Activated T-cell treated with anti-CD3 and anti-CD28 coated beads, Interleukin-2, amount 50 U/mL, for 24 hours (primary cell): ENCODE data around the gene MARVELD2.
"Not testable (repeated sequence)": the region's sequence is repeated elsewhere in the genome, so short reads cannot be mapped to it uniquely, and the experiment has no call there.

ENCODE experiments used
- DNase-seq: peaks from one replicate; pipeline ENCODE4 v3.0.0-alpha.2; 2020
- H3K27ac Mint-ChIP-seq: 2 replicates; pipeline ENCODE4 v1.8.0; 2020; ENCODE audit warnings: mild to moderate bottlenecking, mixed read lengths
- H3K27me3 Mint-ChIP-seq: 2 replicates; pipeline ENCODE4 v1.8.0; 2020; ENCODE audit warnings: mixed read lengths
- H3K36me3 Mint-ChIP-seq: 2 replicates; pipeline ENCODE4 v1.8.0; 2020; ENCODE audit warnings: low read depth, mixed read lengths
- H3K4me1 Mint-ChIP-seq: 2 replicates; pipeline ENCODE4 v1.8.0; 2020; ENCODE audit warnings: low read depth, mixed read lengths
- H3K4me3 Mint-ChIP-seq: 2 replicates; pipeline ENCODE4 v1.8.0; 2020; ENCODE audit warnings: mild to moderate bottlenecking, moderate library complexity, mixed read lengths
- H3K9me3 Mint-ChIP-seq: 2 replicates; pipeline ENCODE4 v1.8.0; 2020; ENCODE audit warnings: mixed read lengths

Gene MARVELD2

GRCh38 chr5:69467442-69468225 is 52.7 kb downstream of the MARVELD2 start:
- no peak overlapping the region for H3K4me3 Mint-ChIP-seq
- H3K36me3 Mint-ChIP-seq: no peaks in the 10 kb centered on the region
- H3K27me3 Mint-ChIP-seq: no peaks in the 10 kb centered on the region
- DNase-seq: no peak
- H3K27ac Mint-ChIP-seq: no peak overlapping the region
- no peaks in the 10 kb centered on the region for H3K4me1 Mint-ChIP-seq
- no peaks in the 10 kb centered on the region for H3K9me3 Mint-ChIP-seq

- no peaks in the 10 kb centered on the region for H3K27me3 Mint-ChIP-seq
- no peak overlapping the region for H3K27ac Mint-ChIP-seq
- DNase-seq: no peak
- no peaks in the 10 kb centered on the region for H3K4me1 Mint-ChIP-seq
- no peaks in the 10 kb centered on the region for H3K36me3 Mint-ChIP-seq
- no peaks in the 10 kb centered on the region for H3K9me3 Mint-ChIP-seq
- H3K4me3 Mint-ChIP-seq: no peak overlapping the region
Observed at GRCh38 chr5:69468631-69469030, 53.7 kb downstream of the MARVELD2 start.

DNA sequence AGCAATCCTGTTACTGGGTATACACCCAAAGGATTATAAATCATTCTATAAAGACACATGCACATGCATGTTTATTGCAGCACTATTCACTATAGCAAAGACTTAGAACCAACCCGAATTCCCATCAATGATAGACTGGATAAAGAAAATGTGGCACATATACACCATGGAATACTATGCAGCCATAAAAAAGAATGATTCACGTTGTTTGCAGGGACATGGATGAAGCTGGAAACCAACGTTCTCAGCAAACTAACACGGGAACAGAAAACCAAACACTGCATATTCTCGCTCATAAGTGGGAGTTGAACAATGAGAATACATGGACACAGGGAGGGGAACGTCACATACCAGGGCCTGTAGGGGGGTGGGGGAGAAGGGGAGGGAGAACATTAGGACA is 56.6 kb downstream of the MARVELD2 start:
- H3K27ac Mint-ChIP-seq, DNase-seq, H3K27me3 Mint-ChIP-seq, H3K4me1 Mint-ChIP-seq, H3K9me3 Mint-ChIP-seq, H3K36me3 Mint-ChIP-seq, H3K4me3 Mint-ChIP-seq: not testable (repeated sequence)

GRCh38 chr5:69472535-69473143 is 57.7 kb downstream of the MARVELD2 start:
- not testable (repeated sequence) for H3K36me3 Mint-ChIP-seq, H3K9me3 Mint-ChIP-seq, DNase-seq, H3K27me3 Mint-ChIP-seq, H3K4me1 Mint-ChIP-seq, H3K4me3 Mint-ChIP-seq, H3K27ac Mint-ChIP-seq

DNA sequence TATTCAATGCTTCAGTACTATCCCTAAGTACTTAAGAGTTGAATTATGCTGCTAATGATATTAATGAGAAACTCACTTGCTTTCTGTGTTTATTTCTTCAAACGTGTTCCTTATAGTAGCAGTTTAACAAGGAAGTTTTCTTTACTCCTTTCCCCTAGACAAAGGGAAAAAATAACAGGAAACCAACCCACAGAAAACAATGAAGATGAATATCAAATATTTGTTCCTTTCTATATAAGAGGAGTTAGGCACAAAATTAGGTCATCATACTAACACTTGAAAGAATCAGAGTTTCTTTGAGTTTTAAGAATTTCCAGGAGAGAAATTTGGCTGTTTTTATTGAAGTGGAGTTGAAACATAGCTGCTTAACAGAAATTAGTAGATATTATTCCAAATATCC is 62.3 kb downstream of the MARVELD2 start:
- Mint-ChIP-seq H3K36me3 (no peaks in the 10 kb centered on the region), H3K4me1 (no peaks in the 10 kb centered on the region), H3K9me3 (no peaks in the 10 kb centered on the region), H3K4me3 (no peak overlapping the region), H3K27me3 (peaks cover 3% of the 10 kb centered on the region), H3K27ac (no peak overlapping the region)
- DNase-seq: no peak

DNA sequence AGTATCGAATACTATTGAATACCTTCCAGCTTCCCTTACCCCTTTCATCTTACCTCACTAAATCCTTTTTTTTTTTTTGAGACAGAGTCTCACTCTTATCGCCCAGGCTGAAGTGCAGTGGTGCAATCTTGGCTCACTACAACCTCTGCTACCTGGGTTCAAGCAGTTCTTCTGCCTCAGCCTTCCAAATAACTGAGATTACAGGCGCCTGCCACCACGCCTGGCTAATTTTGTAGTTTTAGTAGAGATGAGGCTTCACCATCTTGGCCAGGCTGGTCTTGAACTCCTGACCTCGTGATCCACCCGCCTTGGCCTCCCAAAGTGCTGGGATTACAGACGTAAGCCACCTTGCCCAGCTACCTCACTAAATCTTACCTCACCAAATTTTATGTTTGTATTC is 63.4 kb downstream of the MARVELD2 start:
- H3K36me3 Mint-ChIP-seq, H3K4me1 Mint-ChIP-seq, DNase-seq, H3K9me3 Mint-ChIP-seq, H3K27ac Mint-ChIP-seq, H3K4me3 Mint-ChIP-seq: not testable (repeated sequence)
- peaks cover 10% of the 10 kb centered on the region for H3K27me3 Mint-ChIP-seq

GRCh38 chr5:69484891-69485290 is 70.0 kb downstream of the MARVELD2 start:
- no peaks in the 10 kb centered on the region for H3K36me3 Mint-ChIP-seq
- no peaks in the 10 kb centered on the region for H3K4me1 Mint-ChIP-seq
- peaks cover 20% of the 10 kb centered on the region for H3K27me3 Mint-ChIP-seq
- H3K27ac Mint-ChIP-seq: no peak overlapping the region
- H3K9me3 Mint-ChIP-seq: no peaks in the 10 kb centered on the region
- no peak for DNase-seq
- no peak overlapping the region for H3K4me3 Mint-ChIP-seq

- Mint-ChIP-seq H3K36me3 (no peaks in the 10 kb centered on the region), H3K27me3 (peaks cover 23% of the 10 kb centered on the region), H3K27ac (no peak overlapping the region), H3K9me3 (no peaks in the 10 kb centered on the region), H3K4me1 (no peaks in the 10 kb centered on the region), H3K4me3 (no peak overlapping the region)
- no peak for DNase-seq
Observed at GRCh38 chr5:69485471-69485870, 70.6 kb downstream of the MARVELD2 start.

GRCh38 chr5:69489246-69489645 is 74.3 kb downstream of the MARVELD2 start:
- Mint-ChIP-seq H3K9me3 (no peaks in the 10 kb centered on the region), H3K4me1 (peaks cover 14% of the 10 kb centered on the region), H3K27ac (no peak overlapping the region), H3K36me3 (no peaks in the 10 kb centered on the region), H3K27me3 (peaks cover 46% of the 10 kb centered on the region), H3K4me3 (no peak overlapping the region)
- DNase-seq: no peak

DNA sequence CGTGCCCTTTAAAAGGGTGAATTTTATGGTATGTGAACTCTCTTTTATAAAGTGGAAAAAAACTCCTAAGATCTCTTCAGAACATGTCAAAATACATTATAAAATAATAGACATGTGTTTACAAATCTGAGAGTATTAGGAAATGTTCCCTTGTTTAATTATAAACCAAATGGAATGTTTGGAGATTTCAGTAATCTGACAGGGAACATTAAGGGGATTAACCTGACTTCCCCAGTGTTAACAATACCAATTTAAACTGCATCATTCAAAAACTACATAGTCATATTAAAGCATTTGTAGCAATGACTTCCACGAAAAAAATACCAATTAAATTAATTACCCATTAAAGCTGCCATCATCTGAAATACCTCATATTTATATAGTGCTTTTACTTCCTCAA is 76.1 kb downstream of the MARVELD2 start:
- Mint-ChIP-seq H3K4me1 (peaks cover 14% of the 10 kb centered on the region), H3K27ac (no peak overlapping the region), H3K9me3 (no peaks in the 10 kb centered on the region), H3K27me3 (peaks cover 57% of the 10 kb centered on the region), H3K36me3 (no peaks in the 10 kb centered on the region), H3K4me3 (no peak overlapping the region)
- DNase-seq: no peak

DNA sequence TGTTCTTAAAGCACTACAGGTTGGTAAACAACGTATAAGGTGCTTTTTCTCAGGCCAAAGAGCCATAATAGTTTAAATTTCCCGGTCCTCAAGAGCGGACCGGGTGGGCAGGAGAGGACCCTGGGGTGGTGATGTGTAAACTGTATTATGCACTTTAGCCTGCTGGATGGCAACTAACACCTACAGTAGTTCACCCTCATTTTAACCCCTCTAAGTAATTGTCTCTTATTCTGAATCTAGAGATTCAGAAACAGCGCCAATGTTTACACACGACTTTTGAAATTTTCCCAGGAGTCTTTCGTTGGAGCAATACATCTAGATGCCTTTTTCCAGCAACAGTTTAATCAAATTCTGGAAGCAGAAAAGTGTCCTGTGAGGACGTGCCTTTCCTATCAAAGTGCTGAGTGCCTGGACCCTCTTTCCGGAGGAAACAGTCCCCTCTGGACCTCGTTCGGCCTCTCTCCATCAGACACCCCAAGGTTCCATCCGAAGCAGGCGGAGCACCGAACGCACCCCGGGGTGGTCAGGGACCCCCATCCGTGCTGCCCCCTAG is 77.0 kb downstream of the MARVELD2 start:
- H3K36me3 Mint-ChIP-seq: no peaks in the 10 kb centered on the region
- peaks cover 61% of the 10 kb centered on the region for H3K27me3 Mint-ChIP-seq
- no peak overlapping the region for H3K27ac Mint-ChIP-seq
- H3K4me1 Mint-ChIP-seq: peaks cover 14% of the 10 kb centered on the region
- H3K4me3 Mint-ChIP-seq: peak overlapping the region; percentile 75
- H3K9me3 Mint-ChIP-seq: no peaks in the 10 kb centered on the region
- no peak for DNase-seq

- H3K4me3 Mint-ChIP-seq: peak within 1 kb of the TSS; percentile 75
- no peaks in the 10 kb centered on the region for H3K36me3 Mint-ChIP-seq
- H3K4me1 Mint-ChIP-seq: peaks cover 14% of the 10 kb centered on the region
- peak; percentile 53 for DNase-seq
- H3K9me3 Mint-ChIP-seq: no peaks in the 10 kb centered on the region
- H3K27ac Mint-ChIP-seq: no peak within 1 kb of the TSS
- peaks cover 66% of the 10 kb centered on the region for H3K27me3 Mint-ChIP-seq
Observed at GRCh38 chr5:69492391-69492922, 77.5 kb downstream of the MARVELD2 start, which contains the start of gene OCLN. TSS of gene OCLN (plus strand) at chr5:69492790. CDS start at chr5:69504245, 11,455 bp downstream.

DNA sequence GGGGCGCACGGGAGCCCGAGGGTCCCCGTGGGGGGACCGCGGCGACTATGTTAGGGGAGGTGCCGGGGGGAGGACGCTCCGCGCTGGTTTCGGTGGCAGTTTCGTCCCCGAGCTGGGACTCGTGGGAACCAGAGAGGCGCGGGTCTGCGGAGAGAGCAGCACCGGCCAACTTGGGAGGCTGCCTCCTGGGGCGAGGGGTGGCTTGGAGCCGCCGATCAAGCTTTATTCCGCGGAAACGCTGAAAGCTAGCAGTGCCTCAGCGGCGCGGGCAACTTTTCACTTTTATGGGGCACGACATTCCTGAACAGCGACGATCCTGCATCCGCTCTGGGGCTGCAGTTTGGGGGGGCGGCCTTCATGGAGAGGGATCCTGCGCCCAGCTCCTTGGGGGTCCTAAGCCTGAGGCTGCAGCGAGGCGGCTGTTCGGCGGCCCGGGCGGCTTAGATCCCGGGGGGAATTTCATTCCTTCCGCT is 78.0 kb downstream of the MARVELD2 start:
- Mint-ChIP-seq H3K4me3 (peak overlapping the region; percentile 75), H3K36me3 (no peaks in the 10 kb centered on the region), H3K9me3 (no peaks in the 10 kb centered on the region), H3K4me1 (peaks cover 14% of the 10 kb centered on the region), H3K27me3 (peaks cover 69% of the 10 kb centered on the region), H3K27ac (no peak overlapping the region)
- no peak for DNase-seq

GRCh38 chr5:69493396-69494133 is 78.6 kb downstream of the MARVELD2 start:
- Mint-ChIP-seq H3K27ac (no peak overlapping the region), H3K4me1 (peaks cover 14% of the 10 kb centered on the region), H3K36me3 (no peaks in the 10 kb centered on the region), H3K9me3 (no peaks in the 10 kb centered on the region), H3K4me3 (peak overlapping the region; percentile 75), H3K27me3 (peaks cover 67% of the 10 kb centered on the region)
- peak; percentile 39 for DNase-seq
